ENCODE data around the gene KCNT1. TPM values are rescaled to one million over a fixed set of nuclear protein-coding genes. Genes with fewer than 3 reads are reported as not detected.

Gene KCNT1
- polyA plus RNA-seq, 1 donor = 16.8 TPM

- no peak for DNase-seq
These were observed 1.5 kb upstream of the KCNT1 start for GRCh38 chr9:135700525-135700924.

DNA sequence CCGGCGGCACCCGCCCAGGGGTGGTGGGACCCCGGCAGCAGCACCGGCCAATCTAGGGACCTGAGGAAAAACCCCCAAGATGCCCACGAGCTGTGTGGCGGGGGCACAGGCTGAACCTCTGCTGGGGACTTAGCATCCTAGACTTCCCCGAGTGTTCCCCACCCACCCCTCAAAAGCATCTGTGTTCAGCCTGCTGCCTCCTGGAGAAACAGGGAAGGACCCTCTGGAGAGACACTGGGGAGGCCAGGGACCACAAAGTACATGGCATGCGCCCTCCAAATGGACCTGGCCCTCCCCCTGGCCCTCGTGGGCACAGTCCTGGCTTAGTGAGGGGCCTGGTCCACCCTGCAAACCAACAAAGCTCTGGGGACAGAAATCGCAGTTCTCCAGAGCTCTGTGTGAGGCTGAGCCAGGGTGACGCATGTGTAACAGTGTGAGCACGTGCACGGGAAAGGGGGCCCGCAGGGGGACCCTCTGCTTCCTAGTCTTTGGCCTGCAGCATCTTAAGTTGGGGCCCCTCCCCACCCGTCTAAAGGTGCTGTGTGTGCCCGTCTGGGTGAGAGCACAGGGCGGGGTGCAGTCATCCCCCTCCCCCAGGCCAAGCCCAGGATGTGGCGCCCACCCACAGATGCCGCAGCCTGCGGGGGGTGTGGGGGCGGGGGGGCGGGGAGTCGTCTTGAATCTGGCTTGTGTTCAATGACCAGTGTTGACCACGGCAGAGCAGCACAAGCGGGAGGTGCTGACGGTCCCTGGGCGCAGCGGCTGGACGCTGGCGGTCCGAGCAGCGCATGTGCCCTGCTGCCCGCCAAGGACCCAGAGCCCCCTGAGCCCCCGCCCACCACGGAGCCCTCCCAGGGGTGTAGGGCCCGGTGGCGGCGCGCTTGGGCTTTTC, 672 bp upstream of the KCNT1 start:
- DNase-seq = no peak

DNA sequence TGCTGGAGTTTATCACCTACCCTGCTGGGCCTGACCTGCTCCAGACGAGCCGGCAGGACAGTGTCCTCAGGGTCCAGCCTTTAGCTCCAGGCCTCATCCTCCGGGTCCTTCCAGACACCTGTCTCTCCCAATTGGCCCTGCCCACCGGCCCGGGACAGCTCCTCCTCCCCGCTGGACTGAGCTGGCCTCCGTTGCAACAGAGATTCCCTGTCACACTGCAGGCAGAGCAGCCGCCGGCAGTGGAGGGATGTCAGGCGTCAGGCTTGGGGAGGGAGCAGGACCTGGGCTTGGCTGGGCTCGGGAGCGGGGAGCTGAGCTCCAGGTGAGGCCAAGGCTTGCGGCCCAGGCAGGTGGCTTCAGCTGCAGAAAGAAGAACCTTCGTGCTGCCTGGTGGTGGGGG, 1.7 kb downstream of the KCNT1 start:
- no peak for DNase-seq

DNA sequence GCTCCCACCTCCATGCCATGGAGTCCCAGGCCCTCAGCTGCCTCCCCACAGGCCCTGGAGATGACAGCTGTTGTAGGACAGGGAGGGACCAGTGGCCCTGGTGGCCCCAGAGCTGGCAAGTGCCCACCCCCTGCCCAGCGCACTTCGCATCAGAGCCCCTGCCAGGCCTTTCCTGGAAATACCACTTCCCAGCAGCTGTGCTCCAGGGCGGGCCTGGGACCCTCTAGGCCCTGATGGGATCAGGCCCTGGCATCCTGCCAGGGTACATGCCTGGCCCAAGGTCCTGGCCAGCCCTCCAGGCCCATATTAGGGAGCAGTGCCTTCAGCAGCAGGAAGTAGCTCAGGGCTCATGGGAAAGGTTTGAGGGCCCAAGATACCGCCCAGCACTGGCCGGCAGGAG, 2.5 kb downstream of the KCNT1 start:
- DNase-seq = peak; percentile 74

- DNase-seq = no peak
These were observed 3.4 kb downstream of the KCNT1 start for GRCh38 chr9:135705376-135705775.

DNA sequence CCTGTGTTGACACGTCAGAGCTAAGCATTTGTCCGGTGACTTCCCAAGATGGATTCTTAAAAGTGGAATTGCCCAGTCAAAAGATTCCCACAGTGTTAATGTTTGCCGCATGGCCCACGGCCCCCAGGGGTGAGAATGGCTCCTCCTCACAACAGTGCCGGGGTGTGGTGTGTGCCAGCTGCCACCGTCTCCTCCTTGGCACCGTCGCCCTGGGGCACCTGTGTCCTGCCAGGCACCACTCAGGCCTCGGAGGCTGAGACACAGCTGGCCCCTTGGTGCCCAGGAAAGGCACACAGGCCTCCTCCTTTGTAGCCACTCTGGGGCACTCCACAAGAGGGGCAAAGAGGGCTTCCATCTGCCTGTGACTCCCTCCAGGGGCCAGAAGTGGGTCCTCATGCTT, 4.3 kb downstream of the KCNT1 start:
- DNase-seq = no peak

- no peak for DNase-seq
These were observed 5.5 kb downstream of the KCNT1 start for GRCh38 chr9:135707252-135708138.

GRCh38 chr9:135708164-135708563, 6.2 kb downstream of the KCNT1 start:
- DNase-seq = no peak

DNA sequence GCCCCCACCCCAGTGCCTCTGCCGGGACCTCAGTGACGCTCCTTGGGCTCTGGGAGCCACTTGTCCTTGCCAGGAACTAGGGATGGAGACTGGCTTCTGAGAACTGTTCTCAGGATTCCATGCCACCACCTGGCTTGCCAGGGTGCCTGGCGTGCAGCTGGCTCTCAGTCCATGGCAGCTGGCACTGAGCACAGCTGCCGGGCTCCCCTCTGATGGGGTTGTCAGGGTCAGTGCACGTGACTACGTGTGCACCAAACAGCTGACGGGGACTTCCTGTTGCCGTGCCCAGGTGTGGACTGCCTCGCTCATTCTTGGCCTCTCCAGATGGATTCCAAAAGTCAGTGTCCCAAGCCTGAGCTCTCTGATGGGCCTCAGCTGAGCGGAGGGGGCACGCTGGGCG, 9.4 kb downstream of the KCNT1 start:
- no peak for DNase-seq

- DNase-seq = no peak
These were observed 9.9 kb downstream of the KCNT1 start for GRCh38 chr9:135711881-135712280.

DNA sequence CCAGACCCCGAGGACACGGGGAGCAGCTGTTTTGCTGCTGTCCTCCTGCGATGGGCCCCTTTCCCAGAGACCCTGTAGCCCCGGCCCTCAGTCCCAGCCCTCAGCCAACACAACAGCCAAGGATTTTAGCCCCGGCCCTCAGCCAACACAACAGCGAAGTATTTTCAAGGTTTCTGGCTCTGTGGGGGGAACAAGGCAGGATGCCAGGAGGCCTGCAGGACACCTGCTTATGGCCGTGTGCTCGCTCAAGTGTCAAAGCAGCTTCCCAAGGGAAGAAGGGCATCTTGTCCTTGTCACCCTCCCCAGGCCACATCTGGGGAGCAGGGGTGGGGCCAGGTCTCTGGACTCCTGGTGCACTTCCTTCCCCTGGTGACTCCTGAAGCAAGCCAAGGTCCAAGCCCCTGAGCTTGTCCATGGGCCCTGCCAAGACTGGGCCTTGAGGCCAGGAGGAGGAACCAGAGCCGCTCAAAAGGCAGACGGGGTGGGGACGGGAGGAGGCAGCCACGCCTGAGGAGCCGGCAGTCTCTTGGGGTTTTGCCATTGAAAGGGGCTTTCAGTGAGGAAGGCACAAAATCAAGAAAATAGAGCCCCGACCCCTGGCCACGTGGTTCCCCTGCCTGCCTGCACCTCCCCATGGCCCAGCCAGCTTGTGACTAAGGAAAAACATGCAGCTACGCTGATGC, 10.8 kb downstream of the KCNT1 start:
- peak; percentile 65 for DNase-seq

DNA sequence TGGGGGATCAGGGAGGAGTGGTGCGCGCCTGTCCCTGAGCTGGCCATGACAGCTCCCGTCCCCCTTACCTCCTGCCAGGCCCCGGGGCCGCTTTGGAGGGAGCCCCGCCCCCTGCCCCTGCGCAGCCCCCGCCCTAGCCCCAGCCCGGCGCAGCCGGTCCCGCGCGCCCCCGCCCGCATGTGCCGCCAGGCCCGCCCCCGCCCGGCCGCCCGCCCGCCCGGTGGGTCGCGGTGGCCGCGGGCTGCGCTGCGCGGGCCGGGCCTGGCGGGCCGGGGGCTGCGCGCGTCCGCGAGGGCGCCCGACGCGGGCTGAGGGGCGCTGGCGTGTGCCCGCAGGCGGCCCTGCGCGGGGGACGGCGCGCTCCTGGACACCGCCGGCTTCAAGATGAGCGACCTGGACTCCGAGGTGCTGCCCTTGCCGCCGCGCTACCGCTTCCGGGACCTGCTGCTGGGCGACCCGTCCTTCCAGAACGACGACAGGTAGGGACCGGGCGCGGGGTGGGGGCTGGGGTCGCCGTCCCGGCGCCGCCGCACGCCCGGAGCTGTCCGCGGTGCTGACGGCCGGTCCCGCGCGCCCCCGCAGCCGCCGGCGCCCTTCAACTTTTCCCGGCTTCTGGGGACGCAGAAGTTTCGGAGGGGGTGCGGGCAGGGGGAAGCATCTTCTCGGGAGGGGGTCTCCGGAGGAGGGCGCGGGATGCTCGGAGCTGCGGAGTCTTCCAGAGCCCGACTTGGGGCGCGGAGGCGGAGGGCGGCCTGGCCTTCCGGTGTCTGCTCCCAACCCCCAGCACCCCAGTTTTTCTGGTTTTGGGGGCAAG, 12.5 kb downstream of the KCNT1 start:
- no peak for DNase-seq

GRCh38 chr9:135715056-135715595, 13.1 kb downstream of the KCNT1 start:
- DNase-seq = no peak

- no peak for DNase-seq
These were observed 14.1 kb downstream of the KCNT1 start for GRCh38 chr9:135716045-135716444.

- no peak for DNase-seq
These were observed 15.4 kb downstream of the KCNT1 start for GRCh38 chr9:135717410-135717809.

DNA sequence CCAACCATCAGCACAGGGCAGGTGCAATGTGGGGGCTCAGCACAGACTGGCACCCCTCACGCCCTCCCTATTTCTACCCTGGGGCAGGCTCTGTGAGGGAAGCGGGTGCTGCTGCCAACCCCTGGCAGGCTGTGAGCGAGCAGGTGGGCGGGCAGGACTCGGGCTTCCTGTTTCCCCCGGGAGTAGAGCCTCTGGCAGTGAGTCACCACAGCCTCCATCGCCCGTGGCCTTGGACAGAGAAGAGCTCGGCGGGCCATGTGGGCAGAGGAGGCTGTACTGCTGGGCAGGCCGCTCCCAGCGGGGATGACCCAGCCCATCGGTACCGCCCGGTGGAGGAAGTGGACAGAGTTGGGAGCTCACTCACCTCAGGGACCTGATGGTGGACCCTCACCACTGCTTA, 16.6 kb downstream of the KCNT1 start:
- DNase-seq = no peak

DNA sequence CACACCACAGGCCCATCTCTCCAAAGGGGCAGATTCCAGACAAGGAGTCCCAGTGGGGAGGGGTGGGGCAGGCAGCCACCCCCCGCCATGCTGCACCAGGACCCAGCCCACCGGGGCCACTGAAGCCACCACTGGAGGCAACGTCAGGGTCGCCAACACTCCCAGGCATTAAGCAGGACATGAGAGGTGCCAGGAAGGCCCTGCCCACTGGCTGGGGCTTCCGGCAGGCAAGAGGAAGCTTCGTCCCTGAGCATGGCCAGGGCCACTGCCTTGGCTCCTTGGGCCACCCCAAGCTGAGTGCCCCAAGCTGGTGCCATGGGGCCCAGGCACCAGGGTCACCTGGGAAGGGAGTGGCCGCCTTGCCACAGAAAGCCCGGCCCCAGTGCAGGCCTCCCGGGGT, 17.5 kb downstream of the KCNT1 start:
- DNase-seq = no peak

DNA sequence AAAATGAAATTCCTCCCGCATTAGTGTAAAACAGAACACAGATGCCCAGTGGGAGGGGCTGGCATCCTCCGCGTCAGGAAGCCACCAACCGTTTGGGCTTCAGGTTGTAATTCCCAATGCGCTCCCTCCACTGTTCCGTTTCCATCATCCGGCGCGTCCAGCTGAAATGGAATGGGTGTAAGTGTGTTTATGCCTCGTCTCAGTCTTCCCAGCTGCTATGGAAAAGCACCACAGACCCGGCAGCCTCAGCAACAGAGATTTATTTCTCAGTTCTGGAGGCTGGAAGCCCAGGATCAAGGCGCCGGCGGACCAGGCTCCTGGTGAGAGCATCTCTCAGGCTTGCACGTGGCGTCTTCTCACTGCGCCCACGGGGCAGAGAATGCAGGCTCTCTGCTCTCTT, 20.4 kb downstream of the KCNT1 start:
- no peak for DNase-seq

- DNase-seq = no peak
These were observed 22.3 kb downstream of the KCNT1 start for GRCh38 chr9:135724186-135724787.

- no peak for DNase-seq
These were observed 24.3 kb downstream of the KCNT1 start for GRCh38 chr9:135726138-135726853.
